ENCODE results near the gene PPIE.

PPIE gene

GRCh38 chr1:39738622-39739366, at the start of gene PPIE:
TSS of gene PPIE (plus strand) at chr1:39738882. CDS start at chr1:39738901, 19 bp downstream.
- peak; percentile 64 to 68 for DNase-seq (ENCODE audit: low read depth in 2 of 2)

DNA sequence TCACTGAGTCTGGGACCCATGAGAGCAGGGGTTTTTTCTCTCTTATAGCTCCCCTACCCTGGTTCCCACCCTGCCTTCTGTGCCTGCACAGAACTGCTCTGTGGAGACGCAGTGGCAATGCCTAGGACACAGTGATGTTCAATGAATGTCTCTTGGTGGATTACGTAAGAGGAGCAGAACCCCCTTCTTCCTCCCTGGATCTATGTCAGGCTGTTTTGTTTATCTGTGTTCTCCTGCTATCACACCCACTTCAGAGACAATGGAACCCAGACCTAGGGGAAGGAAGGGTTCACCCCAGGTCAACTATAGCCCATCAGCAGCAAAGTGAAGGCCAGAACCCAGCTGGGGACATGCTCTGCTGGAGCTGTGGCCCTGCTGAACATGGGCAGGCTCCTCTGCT, 49.5 kb upstream of the PPIE start:
- no peak for DNase-seq (ENCODE audit: low read depth in 2 of 2)

GRCh38 chr1:39689635-39690034, 49.0 kb upstream of the PPIE start:
- DNase-seq (ENCODE audit: low read depth in 2 of 2), result no peak

DNA sequence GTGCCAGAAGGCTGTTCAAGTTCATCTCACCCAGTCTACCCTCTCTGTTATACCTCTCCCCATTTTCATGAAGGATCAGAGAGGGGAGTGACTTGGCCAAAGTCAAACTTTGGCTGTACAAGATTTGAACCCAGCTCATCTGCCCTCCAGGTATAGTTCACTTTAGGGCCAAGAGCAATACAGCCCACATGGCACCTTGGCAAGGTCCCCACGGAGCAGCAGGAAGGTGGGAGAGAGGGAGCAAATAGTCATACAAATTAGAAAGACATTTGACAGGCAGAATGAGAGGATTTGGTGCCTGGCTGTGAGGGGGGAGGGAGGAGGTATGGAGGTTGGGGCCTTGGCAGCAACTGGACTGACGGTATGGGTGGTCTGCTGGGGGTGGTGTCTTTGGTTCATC, 48.5 kb upstream of the PPIE start:
- DNase-seq (ENCODE audit: low read depth in 2 of 2), result no peak

DNA sequence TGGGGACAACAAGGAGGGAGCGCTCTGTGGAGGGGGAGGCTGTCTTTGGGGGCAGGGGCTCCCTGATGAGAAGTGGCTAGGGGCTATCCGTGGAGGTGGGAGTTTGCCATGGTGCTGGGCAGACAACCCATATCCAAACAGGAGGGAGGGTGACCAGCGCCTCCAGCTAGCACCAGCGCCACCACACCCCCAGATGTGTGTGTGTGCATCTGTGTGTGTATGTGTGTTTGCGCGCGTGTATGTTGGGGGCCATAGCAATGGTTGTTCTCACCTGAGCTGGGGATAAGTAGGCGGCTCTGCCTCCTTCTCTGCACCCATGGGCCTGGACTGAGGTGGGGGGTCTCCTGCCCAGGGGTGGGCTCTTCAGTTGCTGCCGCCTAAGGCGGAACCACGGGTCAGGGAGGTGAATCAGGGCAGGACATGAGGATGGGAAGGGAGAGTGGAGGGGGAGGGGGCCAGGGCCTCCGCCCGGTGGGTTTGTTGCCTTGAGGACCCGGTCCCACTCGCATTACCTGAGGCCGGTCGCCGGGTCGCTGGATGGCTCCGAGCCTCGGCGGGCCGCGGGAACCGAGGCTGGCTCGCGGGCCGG, 47.8 kb upstream of the PPIE start:
- DNase-seq (ENCODE audit: low read depth in 2 of 2), result no peak

DNA sequence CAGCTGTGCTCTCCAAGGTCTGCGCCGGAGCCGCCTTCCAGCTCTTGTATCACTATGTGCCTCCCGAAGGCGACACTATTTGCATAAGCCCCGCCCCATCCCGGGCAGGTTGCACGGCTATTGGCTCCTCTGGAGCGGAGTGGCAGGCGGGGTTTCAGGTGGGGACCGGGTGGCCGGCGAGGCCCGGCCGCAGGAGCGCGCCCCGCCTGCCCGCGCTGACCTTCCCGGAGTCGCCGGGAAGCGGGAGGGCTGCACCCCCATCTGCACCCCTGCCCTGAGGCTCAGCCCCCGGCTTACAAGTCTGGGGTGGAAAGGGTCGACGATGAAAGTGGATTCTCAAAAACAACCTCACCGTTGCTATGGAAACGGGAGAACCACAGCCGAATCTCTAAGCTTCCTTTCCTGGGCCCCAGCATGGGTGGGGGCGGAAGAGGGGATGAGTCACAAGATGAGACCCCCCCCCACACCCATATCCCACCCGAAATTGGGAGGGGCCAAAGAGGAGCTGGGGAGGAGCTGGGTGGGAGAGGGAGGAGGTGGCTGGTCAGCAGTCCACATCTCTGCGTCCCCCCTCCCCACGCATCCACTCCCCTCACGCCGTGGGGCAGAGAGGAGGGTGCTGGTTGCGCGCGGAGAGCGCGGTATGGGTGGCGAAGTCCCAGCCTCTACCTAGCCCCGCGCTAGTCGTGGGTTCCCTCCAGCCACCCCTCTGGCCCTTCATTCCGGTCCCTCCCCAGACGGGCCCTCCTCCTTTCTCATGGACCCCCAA, 47.1 kb upstream of the PPIE start, which contains the start of gene HPCAL4:
Gene HPCAL4 (minus strand): TSS at position 51 of the 769 bp plus-strand sequence. CDS start 6,830 bp downstream, outside the sequence.
- DNase-seq (ENCODE audit: low read depth in 2 of 2), result no peak

- no peak for DNase-seq (ENCODE audit: low read depth in 2 of 2)
These were observed 46.3 kb upstream of the PPIE start for GRCh38 chr1:39692152-39693074.

DNA sequence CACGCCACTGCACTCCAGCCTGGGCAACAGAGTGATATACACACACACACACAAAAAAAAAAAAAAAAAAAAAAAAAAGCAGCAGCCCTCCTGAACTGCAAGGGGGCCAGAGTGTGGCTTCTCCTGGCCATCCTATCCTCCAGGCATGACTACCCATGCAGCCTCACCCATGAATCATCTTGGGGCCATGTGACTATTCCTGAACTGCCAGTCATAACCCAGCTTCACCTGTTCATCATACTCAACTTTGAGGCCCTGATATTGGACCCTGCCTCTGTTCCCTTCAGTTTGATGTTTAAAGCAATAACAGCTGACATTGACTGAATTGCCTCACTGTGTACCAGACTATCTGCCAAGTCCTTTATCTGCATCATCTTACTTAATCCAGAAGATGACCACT, 44.7 kb upstream of the PPIE start:
- DNase-seq (ENCODE audit: low read depth in 2 of 2), result no peak

GRCh38 chr1:39695016-39695415, 43.7 kb upstream of the PPIE start:
- DNase-seq (ENCODE audit: low read depth in 2 of 2), result no peak

GRCh38 chr1:39696448-39696847, 42.2 kb upstream of the PPIE start:
- DNase-seq (ENCODE audit: low read depth in 2 of 2), result no peak

DNA sequence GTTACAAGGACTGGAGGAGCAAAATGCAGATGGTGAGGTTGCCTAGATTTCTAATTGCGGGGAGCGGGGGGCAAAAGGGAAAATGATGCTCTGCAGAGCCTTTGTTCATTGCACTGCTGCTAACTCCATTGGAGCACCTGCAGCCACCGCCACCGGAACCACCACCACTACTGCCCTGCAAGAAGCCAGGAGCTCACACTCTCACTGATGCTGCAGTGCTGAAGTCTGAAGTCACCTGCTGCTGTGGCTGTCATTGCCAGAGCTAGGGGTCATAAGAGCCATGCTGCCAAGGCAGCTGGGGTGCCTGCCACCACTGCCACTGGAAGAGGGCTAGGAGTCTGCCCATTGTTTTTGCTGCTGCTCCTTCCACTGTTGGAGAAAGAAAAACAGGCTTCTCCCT, 40.1 kb upstream of the PPIE start:
- DNase-seq (ENCODE audit: low read depth in 2 of 2), result no peak

- no peak for DNase-seq (ENCODE audit: low read depth in 2 of 2)
These were observed 39.3 kb upstream of the PPIE start for GRCh38 chr1:39699419-39699818.

DNA sequence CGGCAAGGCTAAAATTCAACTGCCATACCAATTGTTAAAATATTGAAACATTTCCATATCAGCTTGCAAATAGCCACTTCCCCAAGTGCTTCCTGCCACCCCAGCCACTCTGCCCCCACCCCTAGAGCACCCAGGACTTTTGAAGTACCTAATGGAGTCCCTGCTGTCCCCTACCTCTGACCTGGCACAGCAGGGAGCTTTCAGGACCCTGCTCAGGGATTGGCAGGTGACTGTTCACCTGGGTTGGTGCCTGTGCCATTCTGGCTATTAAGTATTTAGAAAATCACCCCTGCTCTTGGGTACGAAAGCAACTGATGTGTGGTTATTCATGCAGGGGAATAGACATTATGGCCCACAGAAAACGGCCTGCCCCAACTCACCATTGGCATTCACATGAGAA, 38.3 kb upstream of the PPIE start:
- DNase-seq (ENCODE audit: low read depth in 2 of 2), result no peak

- DNase-seq (ENCODE audit: low read depth in 2 of 2), result no peak
These were observed 37.6 kb upstream of the PPIE start for GRCh38 chr1:39701049-39701439.

- no peak for DNase-seq (ENCODE audit: low read depth in 2 of 2)
These were observed 33.9 kb upstream of the PPIE start for GRCh38 chr1:39704757-39705156.

GRCh38 chr1:39707506-39707905, 31.2 kb upstream of the PPIE start:
- no peak for DNase-seq (ENCODE audit: low read depth in 2 of 2)

GRCh38 chr1:39711104-39711965, 27.3 kb upstream of the PPIE start:
- DNase-seq (ENCODE audit: low read depth in 2 of 2), result no peak

DNA sequence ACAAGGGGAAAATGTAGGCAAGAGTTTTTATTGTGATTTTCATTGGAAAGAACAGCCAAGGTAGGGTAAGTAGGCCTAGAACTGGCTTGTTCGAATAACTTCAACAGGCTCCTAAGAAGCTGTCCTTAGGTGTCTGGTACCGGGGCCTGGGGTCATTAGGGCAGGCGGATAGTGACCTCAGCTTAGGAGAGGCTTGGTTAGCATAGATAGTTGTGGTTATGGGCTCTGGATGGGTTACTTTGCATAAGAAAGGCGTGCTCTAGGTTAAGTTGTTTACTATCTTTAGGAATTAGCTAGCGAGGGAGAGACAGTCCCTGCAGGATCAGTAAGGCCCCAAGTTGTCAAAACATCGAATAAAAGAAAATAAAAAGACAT, 26.7 kb upstream of the PPIE start:
- DNase-seq (ENCODE audit: low read depth in 2 of 2), result no peak

DNA sequence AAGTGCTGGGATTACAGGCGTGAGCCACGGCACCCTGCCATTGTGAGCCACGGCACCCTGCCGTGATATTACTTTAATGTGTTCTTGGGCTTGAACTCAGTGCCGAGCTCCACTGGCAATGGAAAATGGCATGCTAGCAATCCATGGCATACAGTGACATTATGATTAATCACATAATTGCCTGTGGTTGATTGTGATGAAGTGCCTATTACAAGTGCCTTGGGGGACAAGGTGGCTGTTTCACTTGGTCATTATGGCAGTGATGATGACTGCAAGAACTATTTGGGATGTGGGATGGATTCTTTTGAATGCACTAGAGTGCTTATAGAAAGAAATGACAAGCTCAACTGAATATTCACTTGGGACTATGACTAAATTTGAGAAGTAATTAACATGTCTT, 25.1 kb upstream of the PPIE start:
- DNase-seq (ENCODE audit: low read depth in 2 of 2), result no peak

DNA sequence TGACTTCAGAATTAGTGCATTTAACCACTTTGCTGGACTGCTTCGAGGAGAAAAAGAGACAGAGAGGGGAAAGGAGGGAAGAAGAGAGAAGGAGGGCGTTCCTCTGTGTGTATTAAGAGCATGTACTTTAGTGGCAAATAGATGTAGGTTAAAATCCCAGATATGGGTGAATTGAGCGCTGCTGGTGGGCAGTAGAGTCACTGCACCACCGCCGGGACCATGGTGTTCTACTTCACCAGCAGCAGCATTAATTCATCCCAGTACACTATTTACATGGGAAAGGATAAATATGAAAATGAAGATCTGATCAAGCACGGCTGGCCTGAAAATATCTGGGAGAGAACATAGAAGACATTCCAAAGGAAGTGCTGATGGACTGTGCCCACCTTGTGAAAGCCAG, 20.9 kb upstream of the PPIE start:
- no peak for DNase-seq (ENCODE audit: low read depth in 2 of 2)

All from fibroblast of skin of left biceps (primary cell).